HepG2 (cell line): Measurements from ENCODE around the gene CSMD2. TPM values are rescaled to one million over a fixed set of nuclear protein-coding genes. Genes with fewer than 3 reads are reported as not detected.

ENCODE experiments used
- ATAC-seq: fragments of 200-7000 bp; cut with Tn5 transposase; 3 replicates; pipeline ENCODE4 v1.9.1; 2020; ENCODE audit warnings: mild to moderate bottlenecking, moderate library complexity
- BruUV-seq: library from RNA; stranded (reverse); fragments of 400-500 nt; replicated peaks from 2 replicates; lab custom pipeline; 2021; lab: Mats Ljungman, UMichigan
- CTCF ChIA-PET: fragments of 300-600 bp; formaldehyde crosslinking; extraction: SDS; loops from one replicate; lab custom pipeline; 2021; ENCODE audit warnings: low total read pairs, inconsistent platforms, low intra/inter-chr PET ratio; lab: Yijun Ruan, JAX
- POLR2A ChIA-PET: fragments of 350-600 bp; sonication (Branson Sonifier 250); formaldehyde crosslinking; loops from one replicate; lab custom pipeline; 2020; ENCODE audit warnings: antibody characterized with exemption, inconsistent platforms; lab: Yijun Ruan, JAX
- DNase-seq: peaks from one replicate; pipeline ENCODE4 v3.0.0-alpha.2; 2015; ENCODE audit warnings: low spot score
- FAIRE-seq: peaks from 3 replicates; lab custom pipeline; 2011; peaks lifted over from hg19 to GRCh38; lab: Jason Lieb, UNC
- H2AFZ ChIP-seq: one replicate; pipeline ENCODE4 v1.6.1; 2011; ENCODE audit warnings: low read length, inconsistent platforms
- H3K27ac ChIP-seq: fragments of 300-600 bp; 3 replicates; pipeline ENCODE4 v1.8.0; 2011; ENCODE audit warnings: mixed run types, mild to moderate bottlenecking, mixed read lengths, low read length, inconsistent platforms; ENCODE audit not compliant: insufficient read depth; ENCODE audit errors: extremely low read length
- H3K27me3 ChIP-seq, 2 experiments: fragments of 200-600 bp in 1 of 2; 2 replicates in 1 of 2; 3 replicates in 1 of 2; pipeline versions ENCODE4 v1.6.0 to v1.8.0; 2011; ENCODE audit warnings: low read length in 2 of 2, mild to moderate bottlenecking in 2 of 2, moderate library complexity in 2 of 2, inconsistent platforms in 1 of 2; ENCODE audit not compliant: insufficient read depth in 2 of 2, control insufficient read depth in 1 of 2
- H3K36me3 ChIP-seq, 2 experiments: fragments of 200-600 bp in 1 of 2; replicated peaks in 1 of 2; 2 replicates in 1 of 2; 3 replicates in 1 of 2; pipeline versions ENCODE4 v1.5.1 to v1.8.0; 2011; ENCODE audit warnings: low read length in 2 of 2, inconsistent platforms in 1 of 2; ENCODE audit not compliant: insufficient read depth in 2 of 2, control insufficient read depth in 1 of 2
- H3K4me1 ChIP-seq: 2 replicates; pipeline ENCODE4 v1.5.1; 2012; ENCODE audit warnings: low read length, inconsistent platforms; ENCODE audit not compliant: insufficient read depth
- H3K4me2 ChIP-seq: 2 replicates; pipeline ENCODE4 v1.6.0; 2011; ENCODE audit warnings: low read depth, low read length, inconsistent platforms
- H3K4me3 ChIP-seq, 3 experiments: fragments of 200-600 bp in 1 of 3; sonication (generic), shearing (Covaris generic) in 1 of 3; replicated peaks in 1 of 3; 2 replicates each; pipeline ENCODE4 v1.5.1; 2011 to 2016; ENCODE audit warnings: low read length in 3 of 3, inconsistent platforms in 2 of 3, low read depth in 2 of 3, mild to moderate bottlenecking in 2 of 3, control low read depth in 1 of 3, mixed read lengths in 1 of 3; ENCODE audit not compliant: insufficient read depth in 1 of 3
- H3K79me2 ChIP-seq: one replicate; pipeline ENCODE4 v1.6.1; 2011; ENCODE audit warnings: low read length, inconsistent platforms; ENCODE audit not compliant: insufficient read depth
- H3K9ac ChIP-seq: 2 replicates; pipeline ENCODE4 v1.6.0; 2011; ENCODE audit warnings: mild to moderate bottlenecking, low read depth, low read length, inconsistent platforms; ENCODE audit not compliant: insufficient read depth
- H3K9me3 ChIP-seq: 2 replicates; pipeline ENCODE4 v1.5.1; 2012; ENCODE audit warnings: mild to moderate bottlenecking, low read length
- H4K20me1 ChIP-seq: 2 replicates; pipeline ENCODE4 v1.6.0; 2011; ENCODE audit warnings: inconsistent platforms, mild to moderate bottlenecking, low read length, moderate library complexity; ENCODE audit not compliant: insufficient read depth
- CEBPB ChIP-seq: IDR thresholded peaks from 2 replicates; pipeline ENCODE4 v1.6.1; 2011; ENCODE audit warnings: low read depth, low read length, improper control_type of control experiment, borderline replicate concordance
- CREB1 ChIP-seq, 2 experiments: fragments of 450-650 bp in 1 of 2; IDR thresholded peaks; 2 replicates each; pipeline ENCODE4 v1.6.1; 2016 to 2017; ENCODE audit warnings: control low read depth in 1 of 2, mild to moderate bottlenecking in 1 of 2, missing compliant biosample characterization in 1 of 2, missing genetic modification characterization in 1 of 2
- IKZF4 ChIP-seq: sonication (generic); formaldehyde crosslinking; IDR thresholded peaks from 2 replicates; pipeline ENCODE4 v1.5.1; 2020; ENCODE audit warnings: borderline replicate concordance, mild to moderate bottlenecking, low read depth, missing genetic modification reagents; ENCODE audit errors: not compliant biosample characterization
- KDM5B ChIP-seq: sonication (generic); formaldehyde crosslinking; IDR thresholded peaks from 2 replicates; pipeline ENCODE4 v1.4.0; 2020; ENCODE audit warnings: missing genetic modification reagents, mild to moderate bottlenecking, borderline replicate concordance
- SMAD1 ChIP-seq: sonication (generic); formaldehyde crosslinking; IDR thresholded peaks from 2 replicates; pipeline ENCODE4 v1.4.0; 2020; ENCODE audit warnings: missing genetic modification reagents, low read depth, mild to moderate bottlenecking, borderline replicate concordance
- SP2 ChIP-seq: sonication (generic); formaldehyde crosslinking; IDR thresholded peaks from 2 replicates; pipeline ENCODE4 v1.5.1; 2020; ENCODE audit warnings: mild to moderate bottlenecking, missing genetic modification reagents
- SYNCRIP ChIP-seq: fragments of 200-400 bp; formaldehyde crosslinking; IDR thresholded peaks from 2 replicates; pipeline ENCODE4 v1.6.1; 2018; ENCODE audit warnings: mild to moderate bottlenecking, low read depth, low read length; ENCODE audit not compliant: insufficient read depth
- ZNF234 ChIP-seq: sonication (generic); formaldehyde crosslinking; conservative IDR thresholded peaks from 2 replicates; pipeline ENCODE4 v1.5.1; 2020; ENCODE audit warnings: mild to moderate bottlenecking, missing genetic modification reagents
- WGBS: methylation state at CpG from one replicate; pipeline ENCODE4 v1.1.6; 2017; ENCODE audit warnings: low lambda C conversion rate; 5-methylcytosine and 5-hydroxymethylcytosine counted together
- in situ Hi-C: cut with HindIII; loops from 2 replicates; pipeline ENCODE4 v1.10.0; 2017; ENCODE audit warnings: low pct_unique_long_range_greater_than_20kb; ENCODE audit not compliant: extremely low pct_ligation_motif_present
- intact Hi-C: fragments of 100-400 bp; cut with micrococcal nuclease; formaldehyde crosslinking; loops from one replicate; pipeline ENCODE4 v1.10.0; 2022; ENCODE audit not compliant: unreplicated experiment
- polyA plus RNA-seq, 8 experiments: library from polyadenylated mRNA; depleted of rRNA in 3 of 8; stranded (reverse) in 7 of 8; unstranded in 1 of 8; fragments of >200 nt; fragmentation: Illumina TruSeq in 4 of 8; extraction: Trizol in 4 of 8; gene quantifications; 2 replicates each; pipeline versions ENCODE4 v1.2.1 to v1.2.3, GENCODE V29; 2011 to 2016; ENCODE audit warnings: low read depth in 4 of 8, missing spikeins in 1 of 8, mixed read lengths in 1 of 8; ENCODE audit not compliant: insufficient read depth in 1 of 8
- total RNA-seq, 5 experiments: library from RNA; depleted of rRNA; stranded (reverse); fragments of >200 nt; fragmentation: Illumina TruSeq; extraction: Trizol; gene quantifications; 2 replicates each; pipeline ENCODE4 v1.2.3, GENCODE V29; 2016; ENCODE audit warnings: low read depth in 1 of 5
- TF ChIP-seq, protein P1 (sequence below): sonication (generic); formaldehyde crosslinking; IDR thresholded peaks from 2 replicates; pipeline ENCODE4 v1.8.1; 2023; ENCODE audit warnings: mild to moderate bottlenecking, missing genetic modification reagents
- TF ChIP-seq, protein P2 (sequence below): sonication (generic); formaldehyde crosslinking; IDR thresholded peaks from 2 replicates; pipeline ENCODE4 v1.8.1; 2023; ENCODE audit warnings: missing genetic modification reagents, inconsistent platforms, borderline replicate concordance

CSMD2 gene
- total and polyA plus RNA-seq, 2 of the 13 experiments (the other 11 are each of a cell fraction or from before 2014, with no cell fraction given) = not detected

DNA sequence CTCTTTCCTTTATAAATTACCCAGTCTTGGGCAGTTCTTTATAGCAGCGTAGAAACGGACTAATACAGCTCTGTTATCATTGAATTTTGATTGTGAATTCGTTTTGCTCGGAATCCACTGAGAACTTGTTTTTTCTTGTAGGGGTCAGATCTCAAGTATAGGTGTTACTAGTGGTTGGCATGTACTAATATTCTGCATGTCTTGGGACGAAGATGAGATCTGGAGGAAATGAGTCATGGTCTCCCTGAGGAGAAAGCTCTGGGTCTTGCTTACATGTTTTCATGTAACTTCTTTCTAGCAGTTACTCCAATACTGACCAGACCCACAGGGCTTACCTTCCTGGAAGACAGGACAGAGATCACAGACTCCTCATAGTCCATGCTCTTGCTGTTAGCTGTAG lies 662.3 kb downstream of the CSMD2 start (continued):
- TF ChIP-seq, protein P1, sequence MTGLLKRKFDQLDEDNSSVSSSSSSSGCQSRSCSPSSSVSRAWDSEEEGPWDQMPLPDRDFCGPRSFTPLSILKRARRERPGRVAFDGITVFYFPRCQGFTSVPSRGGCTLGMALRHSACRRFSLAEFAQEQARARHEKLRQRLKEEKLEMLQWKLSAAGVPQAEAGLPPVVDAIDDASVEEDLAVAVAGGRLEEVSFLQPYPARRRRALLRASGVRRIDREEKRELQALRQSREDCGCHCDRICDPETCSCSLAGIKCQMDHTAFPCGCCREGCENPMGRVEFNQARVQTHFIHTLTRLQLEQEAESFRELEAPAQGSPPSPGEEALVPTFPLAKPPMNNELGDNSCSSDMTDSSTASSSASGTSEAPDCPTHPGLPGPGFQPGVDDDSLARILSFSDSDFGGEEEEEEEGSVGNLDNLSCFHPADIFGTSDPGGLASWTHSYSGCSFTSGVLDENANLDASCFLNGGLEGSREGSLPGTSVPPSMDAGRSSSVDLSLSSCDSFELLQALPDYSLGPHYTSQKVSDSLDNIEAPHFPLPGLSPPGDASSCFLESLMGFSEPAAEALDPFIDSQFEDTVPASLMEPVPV (CRISPR knock-in tag) = no peak

DNA sequence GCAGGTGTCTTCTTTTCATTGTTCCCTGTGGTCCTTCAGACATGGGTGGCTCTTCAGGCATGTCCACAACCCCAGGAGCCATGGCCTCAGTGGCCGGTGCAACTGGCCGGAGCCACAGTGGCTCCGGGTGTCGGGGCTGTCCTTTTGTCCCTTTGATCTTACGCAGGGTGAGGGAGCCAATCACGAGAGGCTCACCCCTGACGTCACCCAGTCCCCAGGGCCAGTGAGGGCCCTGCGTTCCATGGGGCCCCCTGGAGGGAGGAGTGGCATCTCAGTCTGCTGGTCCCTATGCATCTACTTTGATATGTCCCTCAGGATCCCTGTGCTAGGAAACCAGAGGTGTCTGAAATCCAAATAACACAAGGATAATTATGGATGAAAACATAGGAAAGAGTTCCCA lies 663.3 kb downstream of the CSMD2 start:
- H3K4me1 ChIP-seq = peaks cover 16% of the 10 kb centered on the region
- no peak for TF ChIP-seq KDM5B
- TF ChIP-seq ZNF234 (CRISPR knock-in tag) = no peak
- no peak for TF ChIP-seq CEBPB
- TF ChIP-seq SMAD1 (CRISPR knock-in tag) = no peak
- TF ChIP-seq IKZF4 (CRISPR knock-in tag) = no peak
- peak; percentile 51; the same call in 1 of the 2 replicates for TF ChIP-seq CREB1 (IDR thresholded peaks at IDR 0.05)
- TF ChIP-seq CREB1 (CRISPR knock-in tag; IDR thresholded peaks at IDR 0.05) = no peak
- TF ChIP-seq SYNCRIP = no peak
- no peak for TF ChIP-seq SP2
- TF ChIP-seq, protein P2, sequence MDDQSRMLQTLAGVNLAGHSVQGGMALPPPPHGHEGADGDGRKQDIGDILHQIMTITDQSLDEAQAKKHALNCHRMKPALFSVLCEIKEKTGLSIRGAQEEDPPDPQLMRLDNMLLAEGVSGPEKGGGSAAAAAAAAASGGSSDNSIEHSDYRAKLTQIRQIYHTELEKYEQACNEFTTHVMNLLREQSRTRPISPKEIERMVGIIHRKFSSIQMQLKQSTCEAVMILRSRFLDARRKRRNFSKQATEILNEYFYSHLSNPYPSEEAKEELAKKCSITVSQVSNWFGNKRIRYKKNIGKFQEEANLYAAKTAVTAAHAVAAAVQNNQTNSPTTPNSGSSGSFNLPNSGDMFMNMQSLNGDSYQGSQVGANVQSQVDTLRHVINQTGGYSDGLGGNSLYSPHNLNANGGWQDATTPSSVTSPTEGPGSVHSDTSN (CRISPR knock-in tag) = no peak
- WGBS = 50% methylated on average over 6 of the region's 8 CpGs
- H3K79me2 ChIP-seq = no peaks in the 10 kb centered on the region
- H3K4me2 ChIP-seq = no peak overlapping the region
- H3K27ac ChIP-seq = no peak overlapping the region
- ChIA-PET POLR2A (no interaction called here), CTCF (no interaction called here)
- no peak overlapping the region for H2AFZ ChIP-seq
- no peaks in the 10 kb centered on the region for H3K27me3 ChIP-seq
- in situ Hi-C loops (no loop called here), intact Hi-C loops (no loop called here)
- no peak overlapping the region for H3K9ac ChIP-seq
- no peaks in the 10 kb centered on the region for H3K9me3 ChIP-seq
- H3K4me3 ChIP-seq = no peak overlapping the region
- ATAC-seq (no peak), FAIRE-seq (no peak), DNase-seq (no peak)
- no peaks in the 10 kb centered on the region; the same call in 1 of the 2 replicates for H4K20me1 ChIP-seq
- BruUV-seq = no TSS peak
- H3K36me3 ChIP-seq = no peaks in the 10 kb centered on the region
